NB4 (cell line): ENCODE measurements around the gene JAKMIP2.

Source experiments
- POLR2A ChIP-seq: IDR thresholded peaks from 2 replicates; pipeline ENCODE4 v1.6.1; 2011; ENCODE audit warnings: mild to moderate bottlenecking; ENCODE audit not compliant: insufficient read length; ENCODE audit errors: extremely low read depth
- TF ChIP-seq, protein P1 (sequence below): IDR thresholded peaks from one replicate; pipeline ENCODE4 v1.5.1; 2012; ENCODE audit warnings: low read depth, low read length

DNA sequence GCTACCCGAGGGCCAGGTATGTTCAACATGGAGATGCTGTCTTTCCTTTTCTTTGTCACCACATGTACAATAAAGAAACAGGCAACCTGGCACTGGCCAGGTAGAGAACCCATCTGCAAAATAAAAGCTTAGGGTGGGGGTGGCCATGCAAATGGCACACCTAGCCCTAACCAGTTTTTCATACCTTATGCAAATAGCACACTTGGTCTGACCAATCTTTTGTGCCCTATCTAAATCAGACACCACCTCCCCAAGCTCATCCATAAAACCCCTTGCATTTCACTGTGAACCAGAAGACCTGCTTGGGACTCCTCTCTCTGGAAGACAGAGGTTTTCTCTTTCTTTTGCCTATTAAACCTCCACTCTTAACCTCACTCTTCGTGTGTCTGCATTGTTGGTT is 33.9 kb downstream of the JAKMIP2 start:
- TF ChIP-seq, protein P1, sequence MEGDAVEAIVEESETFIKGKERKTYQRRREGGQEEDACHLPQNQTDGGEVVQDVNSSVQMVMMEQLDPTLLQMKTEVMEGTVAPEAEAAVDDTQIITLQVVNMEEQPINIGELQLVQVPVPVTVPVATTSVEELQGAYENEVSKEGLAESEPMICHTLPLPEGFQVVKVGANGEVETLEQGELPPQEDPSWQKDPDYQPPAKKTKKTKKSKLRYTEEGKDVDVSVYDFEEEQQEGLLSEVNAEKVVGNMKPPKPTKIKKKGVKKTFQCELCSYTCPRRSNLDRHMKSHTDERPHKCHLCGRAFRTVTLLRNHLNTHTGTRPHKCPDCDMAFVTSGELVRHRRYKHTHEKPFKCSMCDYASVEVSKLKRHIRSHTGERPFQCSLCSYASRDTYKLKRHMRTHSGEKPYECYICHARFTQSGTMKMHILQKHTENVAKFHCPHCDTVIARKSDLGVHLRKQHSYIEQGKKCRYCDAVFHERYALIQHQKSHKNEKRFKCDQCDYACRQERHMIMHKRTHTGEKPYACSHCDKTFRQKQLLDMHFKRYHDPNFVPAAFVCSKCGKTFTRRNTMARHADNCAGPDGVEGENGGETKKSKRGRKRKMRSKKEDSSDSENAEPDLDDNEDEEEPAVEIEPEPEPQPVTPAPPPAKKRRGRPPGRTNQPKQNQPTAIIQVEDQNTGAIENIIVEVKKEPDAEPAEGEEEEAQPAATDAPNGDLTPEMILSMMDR = no peak
- TF ChIP-seq POLR2A = no peak
